SKM-1 (cell line): Measurements from ENCODE around the gene RHEB.
A peak's percentile ranks its signal among the peaks of the same experiment; 100 is the strongest.

Experiments
- DNase-seq: peaks from one replicate; lab custom pipeline; 2025; ENCODE audit not compliant: unreplicated experiment; lab: John Stamatoyannopoulos, UW

The RHEB gene

GRCh38 chr7:151504715-151505326 is 14.9 kb downstream of the RHEB start:
- DNase-seq = no peak

GRCh38 chr7:151503902-151504714 is 15.6 kb downstream of the RHEB start:
- no peak for DNase-seq

DNA sequence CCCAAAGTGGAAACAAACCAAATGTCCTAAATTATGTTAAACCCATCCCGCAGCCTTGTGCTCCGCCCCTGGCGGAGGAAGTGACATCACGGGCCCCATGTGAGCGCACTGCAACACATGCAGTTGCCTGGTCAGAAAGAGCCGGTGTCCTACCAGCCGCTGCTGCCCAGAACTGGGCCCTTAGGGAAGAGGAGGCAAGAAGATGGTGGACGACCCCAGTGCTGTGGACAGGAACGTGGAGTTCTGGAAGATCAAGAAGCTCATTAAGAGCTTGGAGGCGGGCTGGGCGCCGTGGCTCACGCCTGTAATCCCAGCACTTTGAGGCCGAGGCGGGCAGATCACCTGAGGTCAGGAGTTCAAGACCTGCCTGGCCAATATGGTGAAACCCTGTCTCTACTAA is 18.0 kb downstream of the RHEB start:
- no peak for DNase-seq

- DNase-seq = no peak
Observed at GRCh38 chr7:151498495-151498894, 21.2 kb downstream of the RHEB start.

DNA sequence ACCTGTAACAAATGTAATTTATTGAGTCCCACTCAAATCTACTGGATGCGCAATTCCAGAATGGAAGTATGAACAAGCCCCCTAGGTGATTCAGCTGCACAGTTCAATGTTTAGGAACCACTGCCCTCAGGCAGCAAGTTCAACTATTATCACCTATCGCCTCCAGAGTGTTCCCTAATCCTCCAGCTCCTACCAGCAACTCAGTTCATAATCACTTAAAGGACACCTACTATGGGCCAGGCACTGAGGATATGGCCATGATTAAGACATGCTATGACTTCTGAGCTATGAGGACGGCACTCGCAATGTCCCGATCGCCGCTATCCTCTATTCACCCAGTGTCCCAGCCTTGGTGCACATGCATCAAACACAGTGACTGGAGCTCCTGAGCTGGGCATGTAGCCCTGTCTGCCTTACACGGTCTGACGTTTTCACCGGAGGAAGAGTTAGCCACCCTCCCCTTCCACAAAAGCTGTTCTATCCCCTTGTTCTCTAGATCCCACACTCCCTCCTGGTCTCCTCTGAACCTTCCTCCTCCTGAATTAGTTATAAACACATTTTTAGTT is 22.3 kb downstream of the RHEB start:
- no peak for DNase-seq

GRCh38 chr7:151495360-151495759 is 24.3 kb downstream of the RHEB start:
- DNase-seq = no peak

- no peak for DNase-seq
Observed at GRCh38 chr7:151494298-151495284, 25.1 kb downstream of the RHEB start.

DNA sequence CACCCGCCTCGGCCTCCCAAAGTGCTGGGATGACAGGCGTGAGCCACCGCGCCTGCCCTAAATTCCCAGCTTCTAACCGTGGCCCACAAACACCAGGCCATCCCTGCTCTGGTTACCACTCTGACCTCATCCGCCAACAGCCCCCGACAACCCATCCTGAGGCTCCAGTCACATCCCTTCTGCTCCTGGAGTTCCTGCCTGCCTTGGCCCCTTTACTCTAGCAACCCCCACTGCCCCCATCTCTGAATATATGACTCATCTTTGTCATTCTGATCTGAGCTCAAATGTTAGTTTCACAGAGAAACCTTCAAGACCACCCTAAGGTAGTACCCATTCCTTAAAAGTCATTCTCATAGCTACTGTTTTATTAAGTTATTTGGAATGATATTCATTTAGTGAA is 26.6 kb downstream of the RHEB start:
- no peak for DNase-seq

- DNase-seq = peak; percentile 37
Observed at GRCh38 chr7:151491859-151492258, 27.8 kb downstream of the RHEB start.

DNA sequence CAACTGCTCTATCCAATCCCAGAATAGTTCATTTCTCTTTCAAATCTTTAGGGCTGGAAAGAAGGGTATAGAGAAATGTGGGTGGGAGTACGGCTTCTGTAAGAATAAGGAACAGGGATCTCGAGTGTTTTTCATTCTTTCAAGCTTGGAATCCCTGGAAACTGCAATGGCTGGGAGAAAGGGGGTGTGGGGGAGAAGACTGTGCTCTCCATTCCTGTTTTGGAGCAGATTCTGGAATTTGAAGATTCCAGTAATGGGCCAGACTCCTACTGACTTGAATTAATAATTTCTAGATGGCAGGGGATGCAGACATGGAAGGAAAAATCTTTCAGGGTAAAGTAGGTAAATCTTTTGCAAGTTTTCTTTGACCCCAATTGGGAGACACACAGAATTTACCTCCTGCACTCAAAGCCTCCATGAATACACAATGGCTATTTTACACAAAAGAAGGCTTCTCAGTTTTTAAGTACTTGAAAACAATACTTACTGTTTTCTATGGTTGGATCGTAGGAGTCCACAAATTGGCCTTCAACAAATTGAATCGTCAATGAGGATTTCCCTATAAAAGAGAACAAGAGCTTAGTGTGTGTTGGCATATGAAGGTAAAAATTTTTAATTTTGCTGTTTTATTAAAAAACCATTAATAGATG is 29.1 kb downstream of the RHEB start:
- no peak for DNase-seq

- DNase-seq = no peak
Observed at GRCh38 chr7:151489498-151489897, 30.2 kb downstream of the RHEB start.

DNA sequence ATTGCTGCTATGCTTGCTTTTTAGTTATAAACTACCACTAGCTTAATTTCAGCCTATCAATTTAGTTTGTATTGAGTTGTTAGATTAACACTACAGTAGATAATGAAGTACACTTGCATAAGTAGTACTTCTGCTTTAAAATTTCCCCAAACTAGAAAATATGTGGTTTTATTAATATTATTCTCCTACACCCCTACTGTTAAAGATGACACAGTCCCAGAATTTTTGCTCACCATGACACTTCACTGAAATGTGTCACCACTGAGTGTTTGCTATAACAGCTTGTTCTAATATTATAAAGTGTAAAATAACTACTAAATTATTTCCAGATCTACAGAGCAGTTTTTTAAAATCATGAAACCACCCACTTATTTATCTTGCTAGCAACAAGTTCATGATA is 31.6 kb downstream of the RHEB start:
- DNase-seq = no peak

DNA sequence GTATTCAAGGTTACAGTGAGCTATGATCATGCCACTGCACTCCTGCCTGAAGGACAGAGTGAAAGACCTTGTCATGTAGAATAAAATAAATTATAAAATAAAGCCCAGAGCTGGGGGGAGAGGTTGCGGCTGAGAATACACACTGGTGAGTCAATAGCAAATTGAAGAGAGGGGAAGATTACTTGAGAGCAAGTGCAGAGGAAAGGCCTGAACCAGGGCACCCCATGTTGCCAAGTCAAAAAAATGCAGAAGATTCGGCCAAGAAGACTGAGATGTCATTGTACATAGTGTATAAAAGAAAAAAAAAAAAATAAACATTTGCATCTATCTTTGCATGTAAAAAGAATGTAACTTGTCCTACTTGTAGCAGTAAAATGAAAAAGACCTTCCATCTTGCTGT is 32.5 kb downstream of the RHEB start:
- no peak for DNase-seq

DNA sequence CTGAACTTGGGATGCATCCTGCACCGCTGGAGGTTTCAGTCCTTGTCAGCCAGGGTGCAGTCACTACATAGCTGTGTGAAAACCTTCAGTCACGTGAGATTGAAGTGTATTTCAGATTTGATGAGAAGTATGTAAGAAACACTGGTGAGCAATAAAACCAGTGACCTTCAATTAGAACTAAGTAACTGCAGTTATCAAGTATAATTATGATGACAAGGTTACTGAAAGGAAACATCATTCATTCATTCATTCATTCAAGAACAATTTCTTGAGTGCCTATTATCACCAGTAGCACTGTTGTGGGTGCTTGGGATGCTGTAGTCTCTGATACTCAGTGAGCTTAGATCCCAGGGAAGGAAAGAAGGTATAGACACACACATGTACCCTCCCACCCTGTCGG is 33.6 kb downstream of the RHEB start:
- no peak for DNase-seq

GRCh38 chr7:151484971-151485707 is 34.6 kb downstream of the RHEB start:
- DNase-seq = no peak

GRCh38 chr7:151483711-151483983 is 36.0 kb downstream of the RHEB start:
- no peak for DNase-seq

- no peak for DNase-seq
Observed at GRCh38 chr7:151482883-151483710, 36.6 kb downstream of the RHEB start.

DNA sequence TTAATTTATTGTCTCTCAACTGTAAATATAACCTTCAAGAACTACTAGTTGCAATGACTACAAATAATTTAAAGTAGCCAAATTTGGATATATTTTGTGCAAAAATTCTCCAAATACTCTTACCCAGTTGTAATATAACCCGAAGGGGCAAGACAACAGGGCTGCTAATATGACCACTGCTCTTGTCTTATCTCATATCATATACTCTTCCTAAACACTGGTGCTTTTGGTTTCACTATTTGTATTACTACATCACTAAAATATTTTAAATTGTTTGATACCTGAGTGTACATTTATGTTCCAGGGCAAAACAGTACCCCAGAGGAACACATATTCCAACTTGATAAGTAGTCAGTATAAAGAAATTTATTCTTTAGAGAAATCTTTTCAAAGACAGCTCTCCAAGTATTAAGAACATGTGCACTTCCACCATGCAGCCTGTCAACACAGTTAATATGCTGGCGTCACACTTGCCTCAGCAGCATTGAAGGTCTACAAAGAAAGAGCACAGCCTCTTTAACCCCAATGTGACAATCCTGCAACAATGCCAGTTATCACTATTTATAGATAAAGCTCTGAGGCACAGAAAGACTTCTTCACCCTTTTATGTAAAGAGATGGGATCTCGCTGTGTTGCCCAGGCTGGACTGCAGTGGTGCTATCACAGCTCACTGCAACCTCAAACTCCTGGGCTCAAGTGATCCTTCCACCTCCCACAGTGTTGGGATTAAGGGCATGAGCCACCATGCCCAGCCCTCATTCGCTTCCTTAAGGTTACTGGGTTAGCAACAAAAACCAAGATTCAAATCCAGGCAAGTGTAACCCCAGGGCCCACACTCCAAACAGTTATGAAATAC is 37.8 kb downstream of the RHEB start:
- DNase-seq = no peak

DNA sequence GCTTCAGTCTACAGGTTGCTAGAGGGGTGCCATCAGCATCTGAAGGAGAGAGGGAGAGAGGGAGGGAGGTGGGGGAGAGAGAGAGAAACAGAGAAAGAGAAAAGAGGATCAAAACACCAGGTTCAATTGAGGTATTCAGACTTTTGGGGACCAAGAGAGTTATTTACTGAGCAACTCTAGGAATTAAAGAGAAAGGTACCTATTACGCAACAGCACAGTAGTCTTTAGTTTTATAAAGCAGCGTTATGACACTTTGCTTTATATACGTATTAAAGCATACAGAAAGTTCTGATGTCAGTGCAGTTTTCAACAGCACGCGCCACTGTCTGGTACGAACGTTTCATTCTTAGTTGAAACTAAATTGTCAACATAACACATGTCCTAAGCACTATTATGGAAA is 41.8 kb downstream of the RHEB start:
- no peak for DNase-seq
